GM23338 (cell line): ENCODE results near the gene PPP1R3G. TPM values are rescaled to one million over a fixed set of nuclear protein-coding genes. Genes with fewer than 3 reads are reported as not detected.

Experiments used
- ATAC-seq: fragments of 200-7000 bp; cut with Tn5 transposase; 3 replicates; pipeline ENCODE4 v1.9.1; 2020
- DNase-seq: peaks from one replicate; pipeline ENCODE4 v3.0.0-alpha.2; 2015; ENCODE audit warnings: low spot score
- H2AFZ ChIP-seq: fragments of 200-600 bp; sonication (generic); 2 replicates; pipeline ENCODE4 v1.8.0; 2016; ENCODE audit warnings: antibody characterized with exemption, mild to moderate bottlenecking, moderate library complexity
- H3F3A ChIP-seq: fragments of 200-600 bp; sonication (generic); replicated peaks from 2 replicates; pipeline ENCODE4 v1.8.0; 2017; ENCODE audit warnings: antibody characterized with exemption, mixed run types, low read depth
- H3K27ac ChIP-seq: fragments of 200-600 bp; sonication (generic); 2 replicates; pipeline ENCODE4 v1.6.1; 2016; ENCODE audit warnings: low read depth
- H3K27me3 ChIP-seq: fragments of 200-600 bp; sonication (generic); 2 replicates; pipeline ENCODE4 v1.8.0; 2016; ENCODE audit warnings: mild to moderate bottlenecking, mixed run types, moderate library complexity; ENCODE audit not compliant: insufficient read depth
- H3K36me3 ChIP-seq: fragments of 200-600 bp; sonication (generic); 2 replicates; pipeline ENCODE4 v1.8.0; 2016; ENCODE audit warnings: mild to moderate bottlenecking; ENCODE audit not compliant: insufficient read depth
- H3K4me1 ChIP-seq: fragments of 200-600 bp; sonication (generic); 2 replicates; pipeline ENCODE4 v1.8.0; 2016; ENCODE audit warnings: mild to moderate bottlenecking, moderate library complexity; ENCODE audit not compliant: insufficient read depth
- H3K4me2 ChIP-seq: fragments of 200-600 bp; sonication (generic); 2 replicates; pipeline ENCODE4 v1.7.1; 2017; ENCODE audit warnings: mixed run types
- H3K4me3 ChIP-seq: fragments of 200-600 bp; sonication (generic); 2 replicates; pipeline ENCODE4 v1.6.1; 2016; ENCODE audit warnings: mixed run types
- H3K79me2 ChIP-seq: fragments of 200-600 bp; sonication (generic); replicated peaks from 2 replicates; pipeline ENCODE4 v1.8.0; 2017; ENCODE audit warnings: mild to moderate bottlenecking; ENCODE audit not compliant: insufficient read depth
- H3K9me2 ChIP-seq: fragments of 200-600 bp; sonication (generic); 2 replicates; pipeline ENCODE4 v1.8.0; 2017; ENCODE audit not compliant: insufficient read depth
- H4K20me1 ChIP-seq: fragments of 200-600 bp; sonication (generic); replicated peaks from 2 replicates; pipeline ENCODE4 v1.8.0; 2017; ENCODE audit warnings: mild to moderate bottlenecking; ENCODE audit not compliant: insufficient read depth
- H3K27ac Mint-ChIP-seq: 2 replicates; pipeline ENCODE4 v1.8.0; 2020; ENCODE audit warnings: inconsistent platforms, mild to moderate bottlenecking, moderate library complexity, mixed read lengths
- H3K27me3 Mint-ChIP-seq: 3 replicates; pipeline ENCODE4 v1.8.0; 2022; ENCODE audit warnings: low read depth, mild to moderate bottlenecking, moderate library complexity, mixed read lengths, inconsistent platforms; ENCODE audit not compliant: insufficient read depth, poor library complexity
- H3K36me3 Mint-ChIP-seq: 3 replicates; pipeline ENCODE4 v1.8.0; 2021; ENCODE audit warnings: low read depth, mild to moderate bottlenecking, inconsistent platforms, moderate library complexity, mixed read lengths
- H3K4me1 Mint-ChIP-seq: 3 replicates; pipeline ENCODE4 v1.8.0; 2020; ENCODE audit warnings: mild to moderate bottlenecking, inconsistent platforms, mixed read lengths
- H3K4me3 Mint-ChIP-seq: 3 replicates; pipeline ENCODE4 v1.8.0; 2021; ENCODE audit warnings: moderate library complexity, mild to moderate bottlenecking, inconsistent platforms, mixed read lengths
- H3K9me3 Mint-ChIP-seq: 3 replicates; pipeline ENCODE4 v1.8.0; 2020; ENCODE audit warnings: moderate library complexity, mild to moderate bottlenecking, inconsistent platforms, mixed read lengths
- CREB1 ChIP-seq: fragments of 250-450 bp; sonication (Bioruptor Pico); IDR thresholded peaks from 2 replicates; pipeline ENCODE4 v1.5.0; 2020; ENCODE audit warnings: low read depth, mild to moderate bottlenecking, moderate library complexity
- CTCF ChIP-seq, 2 experiments: fragments of 200-600 bp in 1 of 2; sonication (generic) in 1 of 2; conservative IDR thresholded peaks; 2 replicates each; pipeline versions ENCODE4 v1.5.1 to v1.6.1; 2016 to 2017; ENCODE audit warnings: antibody characterized with exemption in 2 of 2, low read depth in 2 of 2, mild to moderate bottlenecking in 2 of 2, moderate library complexity in 1 of 2
- ETS1 ChIP-seq: IDR thresholded peaks from 2 replicates; pipeline ENCODE4 v1.6.1; 2016; ENCODE audit warnings: antibody characterized with exemption
- EZH2 ChIP-seq: fragments of 200-600 bp; sonication (generic); IDR thresholded peaks from one replicate; pipeline ENCODE4 v1.8.0; 2017; ENCODE audit warnings: antibody characterized with exemption, mild to moderate bottlenecking, low read depth; ENCODE audit not compliant: unreplicated experiment
- EZH2phosphoT487 ChIP-seq: fragments of 200-600 bp; sonication (generic); IDR thresholded peaks from one replicate; pipeline ENCODE4 v1.8.1; 2018; ENCODE audit warnings: antibody characterized with exemption; ENCODE audit not compliant: unreplicated experiment
- JUNB ChIP-seq: IDR thresholded peaks from one replicate; pipeline ENCODE4 v1.6.1; 2016; ENCODE audit warnings: antibody characterized with exemption; ENCODE audit not compliant: unreplicated experiment
- NANOG ChIP-seq: IDR thresholded peaks from 2 replicates; pipeline ENCODE4 v1.6.1; 2016; ENCODE audit warnings: antibody characterized with exemption, borderline replicate concordance
- POLR2AphosphoS5 ChIP-seq: IDR thresholded peaks from 2 replicates; pipeline ENCODE4 v1.6.1; 2016; ENCODE audit warnings: antibody characterized with exemption, low read depth
- STAT1 ChIP-seq: IDR thresholded peaks from one replicate; pipeline ENCODE4 v1.6.1; 2016; ENCODE audit warnings: antibody characterized with exemption; ENCODE audit not compliant: unreplicated experiment
- ZNF114 ChIP-seq: fragments of 250-450 bp; sonication (Bioruptor Pico); IDR thresholded peaks from 2 replicates; pipeline ENCODE4 v1.5.0; 2020; ENCODE audit warnings: mild to moderate bottlenecking, moderate library complexity
- ZNF331 ChIP-seq: fragments of 250-450 bp; sonication (Bioruptor Pico); IDR thresholded peaks from 2 replicates; pipeline ENCODE4 v1.5.0; 2020; ENCODE audit warnings: low read depth, mild to moderate bottlenecking, moderate library complexity
- ZNF462 ChIP-seq: fragments of 250-450 bp; sonication (Bioruptor Pico); IDR thresholded peaks from 2 replicates; pipeline ENCODE4 v1.5.0; 2020; ENCODE audit warnings: mild to moderate bottlenecking, moderate library complexity
- polyA plus RNA-seq: library from polyadenylated mRNA; unstranded; fragments of >200 nt; fragmentation: Nextera tagmentation; extraction: Ambion mirVana; gene quantifications from 2 replicates; pipeline ENCODE4 v1.2.1, GENCODE V29; 2016
- total RNA-seq: library from RNA; depleted of rRNA; stranded (reverse); fragments of >200 nt; shearing (Covaris generic); gene quantifications from 2 replicates; pipeline ENCODE4 v1.2.3, GENCODE V29; 2014
- TF ChIP-seq, protein P1 (sequence below): IDR thresholded peaks from one replicate; pipeline ENCODE4 v1.6.1; 2018; ENCODE audit warnings: antibody characterized with exemption; ENCODE audit not compliant: unreplicated experiment

The PPP1R3G gene
- total and polyA plus RNA-seq, 2 experiments from 2014 or later: 0.13 to 0.24 TPM

- Mint-ChIP-seq H3K4me1 (no peaks in the 10 kb centered on the region), H3K27me3 (peaks cover 2% of the 10 kb centered on the region), H3K27ac (no peak overlapping the region), H3K9me3 (no peaks in the 10 kb centered on the region), H3K4me3 (no peak overlapping the region), H3K36me3 (no peaks in the 10 kb centered on the region; the same call in 2 of the 3 replicates)
- Histone ChIP-seq H2AFZ (no peak overlapping the region), H4K20me1 (no peaks in the 10 kb centered on the region), H3K79me2 (no peaks in the 10 kb centered on the region), H3K27me3 (no peaks in the 10 kb centered on the region), H3K4me1 (no peaks in the 10 kb centered on the region), H3K4me2 (no peak overlapping the region), H3K27ac (no peak overlapping the region), H3K9me2 (no peaks in the 10 kb centered on the region), H3K4me3 (no peak overlapping the region), H3K36me3 (no peaks in the 10 kb centered on the region), H3F3A (no peaks in the 10 kb centered on the region)
- no peak for ATAC-seq
- DNase-seq: no peak
- TF ChIP-seq STAT1 (no peak), POLR2AphosphoS5 (no peak), ETS1 (no peak), EZH2 (no peak), CREB1 (CRISPR knock-in tag) (no peak), ZNF114 (CRISPR knock-in tag) (no peak), EZH2phosphoT487 (no peak), JUNB (no peak), CTCF (conservative IDR thresholded peaks at IDR 0.05; ENCODE audit: low read depth in 2 of 2) (no peak), ZNF462 (CRISPR knock-in tag) (no peak), ZNF331 (CRISPR knock-in tag) (no peak), NANOG (no peak)
- TF ChIP-seq, protein P1, sequence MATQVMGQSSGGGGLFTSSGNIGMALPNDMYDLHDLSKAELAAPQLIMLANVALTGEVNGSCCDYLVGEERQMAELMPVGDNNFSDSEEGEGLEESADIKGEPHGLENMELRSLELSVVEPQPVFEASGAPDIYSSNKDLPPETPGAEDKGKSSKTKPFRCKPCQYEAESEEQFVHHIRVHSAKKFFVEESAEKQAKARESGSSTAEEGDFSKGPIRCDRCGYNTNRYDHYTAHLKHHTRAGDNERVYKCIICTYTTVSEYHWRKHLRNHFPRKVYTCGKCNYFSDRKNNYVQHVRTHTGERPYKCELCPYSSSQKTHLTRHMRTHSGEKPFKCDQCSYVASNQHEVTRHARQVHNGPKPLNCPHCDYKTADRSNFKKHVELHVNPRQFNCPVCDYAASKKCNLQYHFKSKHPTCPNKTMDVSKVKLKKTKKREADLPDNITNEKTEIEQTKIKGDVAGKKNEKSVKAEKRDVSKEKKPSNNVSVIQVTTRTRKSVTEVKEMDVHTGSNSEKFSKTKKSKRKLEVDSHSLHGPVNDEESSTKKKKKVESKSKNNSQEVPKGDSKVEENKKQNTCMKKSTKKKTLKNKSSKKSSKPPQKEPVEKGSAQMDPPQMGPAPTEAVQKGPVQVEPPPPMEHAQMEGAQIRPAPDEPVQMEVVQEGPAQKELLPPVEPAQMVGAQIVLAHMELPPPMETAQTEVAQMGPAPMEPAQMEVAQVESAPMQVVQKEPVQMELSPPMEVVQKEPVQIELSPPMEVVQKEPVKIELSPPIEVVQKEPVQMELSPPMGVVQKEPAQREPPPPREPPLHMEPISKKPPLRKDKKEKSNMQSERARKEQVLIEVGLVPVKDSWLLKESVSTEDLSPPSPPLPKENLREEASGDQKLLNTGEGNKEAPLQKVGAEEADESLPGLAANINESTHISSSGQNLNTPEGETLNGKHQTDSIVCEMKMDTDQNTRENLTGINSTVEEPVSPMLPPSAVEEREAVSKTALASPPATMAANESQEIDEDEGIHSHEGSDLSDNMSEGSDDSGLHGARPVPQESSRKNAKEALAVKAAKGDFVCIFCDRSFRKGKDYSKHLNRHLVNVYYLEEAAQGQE: no peak
Measured at GRCh38 chr6:5071216-5071615, 13.9 kb upstream of the PPP1R3G start.
